IPS DF 6.9 (cell line): Measurements from ENCODE around the gene JMJD6.

ENCODE experiments used
- DNase-seq: peaks from one replicate; pipeline ENCODE4 v3.0.0-alpha.2; 2013; ENCODE audit warnings: low read depth, low spot score
- H3K27ac ChIP-seq: one replicate; pipeline ENCODE4 v1.5.1; 2013; ENCODE audit warnings: low read length, control low read depth
- H3K27me3 ChIP-seq: 2 replicates; pipeline ENCODE4 v1.6.1; 2013; ENCODE audit warnings: mild to moderate bottlenecking, low read length; ENCODE audit not compliant: control insufficient read depth, insufficient read depth
- H3K36me3 ChIP-seq: 2 replicates; pipeline ENCODE4 v1.6.1; 2013; ENCODE audit warnings: low read length; ENCODE audit not compliant: control insufficient read depth, insufficient read depth
- H3K4me1 ChIP-seq: 2 replicates; pipeline ENCODE4 v1.6.1; 2013; ENCODE audit warnings: low read length; ENCODE audit not compliant: control insufficient read depth, insufficient read depth
- H3K4me3 ChIP-seq: 2 replicates; pipeline ENCODE4 v1.5.1; 2013; ENCODE audit warnings: mild to moderate bottlenecking, low read length
- H3K9me3 ChIP-seq: 2 replicates; pipeline ENCODE4 v1.6.1; 2013; ENCODE audit warnings: low read length, inconsistent platforms; ENCODE audit not compliant: control insufficient read depth, insufficient read depth
- WGBS: extraction: QIAGEN DNeasy Blood & Tissue Kit; methylation state at CpG from one replicate; pipeline ENCODE4 v1.1.7; 2013; ENCODE audit warnings: mixed read lengths, missing lambda C conversion rate; ENCODE audit not compliant: insufficient read length, insufficient coverage; 5-methylcytosine and 5-hydroxymethylcytosine counted together

The JMJD6 gene

GRCh38 chr17:76670718-76671122 lies 55.7 kb downstream of the JMJD6 start:
- Histone ChIP-seq H3K27me3 (no peaks in the 10 kb centered on the region), H3K36me3 (no peaks in the 10 kb centered on the region), H3K9me3 (no peaks in the 10 kb centered on the region), H3K27ac (no peak overlapping the region), H3K4me3 (no peak overlapping the region), H3K4me1 (peaks cover 2% of the 10 kb centered on the region; the same call in 1 of the 2 replicates)
- DNase-seq: no peak
- WGBS: no CpG with 5 or more reads among the region's 9 CpGs

DNA sequence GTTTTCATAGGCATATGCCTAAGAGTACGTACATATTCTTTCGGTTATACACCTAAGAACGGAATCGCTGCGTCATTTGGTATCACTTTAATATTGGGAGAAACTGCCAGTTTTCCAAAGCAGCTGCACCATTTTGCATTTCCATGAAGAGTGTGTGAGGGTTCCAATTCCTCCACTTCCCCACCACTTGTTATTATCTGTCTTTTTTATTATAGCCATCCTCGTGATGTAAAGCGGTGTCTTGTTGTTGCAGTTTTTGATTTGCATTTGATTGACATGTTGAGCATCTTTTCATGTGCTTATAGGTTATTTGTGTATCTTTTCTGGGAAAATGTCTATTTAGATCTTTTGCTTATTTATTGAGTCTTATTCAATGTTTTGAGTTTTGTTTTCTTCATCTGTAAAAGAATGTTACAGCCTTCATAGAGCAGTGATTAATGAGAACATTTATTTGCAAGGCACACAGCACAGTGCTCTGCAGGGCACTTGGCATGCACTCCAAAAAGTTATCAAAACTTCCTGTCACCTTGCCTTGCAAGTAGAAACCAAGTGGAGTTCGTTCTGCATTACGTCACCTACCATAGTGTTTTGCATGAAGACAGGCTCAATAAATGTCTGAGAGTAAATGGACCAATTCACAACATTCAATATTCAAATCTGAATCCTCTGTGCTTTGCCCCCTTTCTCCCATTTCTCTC lies 56.2 kb downstream of the JMJD6 start:
- no CpG with 5 or more reads among the region's 9 CpGs for WGBS
- Histone ChIP-seq H3K4me3 (no peak overlapping the region), H3K36me3 (no peaks in the 10 kb centered on the region), H3K27ac (no peak overlapping the region), H3K4me1 (peaks cover 2% of the 10 kb centered on the region; the same call in 1 of the 2 replicates), H3K9me3 (no peaks in the 10 kb centered on the region), H3K27me3 (no peaks in the 10 kb centered on the region)
- DNase-seq: no peak
